GM23338 (cell line): ENCODE measurements around the gene CCDC122.

Experiments
- EZH2 ChIP-seq: fragments of 200-600 bp; sonication (generic); IDR thresholded peaks from one replicate; pipeline ENCODE4 v1.8.0; 2017; ENCODE audit warnings: antibody characterized with exemption, mild to moderate bottlenecking, low read depth; ENCODE audit not compliant: unreplicated experiment
- EZH2phosphoT487 ChIP-seq: fragments of 200-600 bp; sonication (generic); IDR thresholded peaks from one replicate; pipeline ENCODE4 v1.8.1; 2018; ENCODE audit warnings: antibody characterized with exemption; ENCODE audit not compliant: unreplicated experiment
- JUNB ChIP-seq: IDR thresholded peaks from one replicate; pipeline ENCODE4 v1.6.1; 2016; ENCODE audit warnings: antibody characterized with exemption; ENCODE audit not compliant: unreplicated experiment
- NANOG ChIP-seq: IDR thresholded peaks from 2 replicates; pipeline ENCODE4 v1.6.1; 2016; ENCODE audit warnings: antibody characterized with exemption, borderline replicate concordance
- POLR2AphosphoS5 ChIP-seq: IDR thresholded peaks from 2 replicates; pipeline ENCODE4 v1.6.1; 2016; ENCODE audit warnings: antibody characterized with exemption, low read depth
- ZNF114 ChIP-seq: fragments of 250-450 bp; sonication (Bioruptor Pico); IDR thresholded peaks from 2 replicates; pipeline ENCODE4 v1.5.0; 2020; ENCODE audit warnings: mild to moderate bottlenecking, moderate library complexity
- TF ChIP-seq, protein P1 (sequence below), 2 experiments: fragments of 200-600 bp in 1 of 2; sonication (generic) in 1 of 2; conservative IDR thresholded peaks; 2 replicates each; pipeline versions ENCODE4 v1.5.1 to v1.6.1; 2016 to 2017; ENCODE audit warnings: antibody characterized with exemption in 2 of 2, low read depth in 2 of 2, mild to moderate bottlenecking in 2 of 2, moderate library complexity in 1 of 2
- TF ChIP-seq, protein P2 (sequence below): IDR thresholded peaks from one replicate; pipeline ENCODE4 v1.6.1; 2018; ENCODE audit warnings: antibody characterized with exemption; ENCODE audit not compliant: unreplicated experiment

DNA sequence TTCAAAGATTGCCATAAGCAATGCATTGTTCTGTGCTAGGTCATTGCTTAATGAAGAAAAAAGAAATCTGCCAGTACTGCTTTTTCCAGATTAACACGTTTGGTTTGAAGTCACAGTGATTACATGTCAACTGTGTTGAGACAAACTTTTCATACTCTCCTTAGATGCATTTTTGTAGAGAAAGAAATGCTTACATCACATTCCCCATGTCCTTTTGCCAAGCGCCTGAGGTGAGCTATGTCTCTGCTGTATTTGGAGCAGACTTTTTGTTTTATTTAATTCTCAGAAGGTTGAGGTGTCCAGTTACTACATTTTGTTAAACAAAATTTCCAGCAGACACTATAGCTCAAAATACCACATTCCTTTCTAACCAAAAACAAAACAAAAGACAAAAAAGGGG lies 16.4 kb upstream of the CCDC122 start:
- no peak for TF ChIP-seq POLR2AphosphoS5
- no peak for TF ChIP-seq ZNF114 (CRISPR knock-in tag)
- no peak for TF ChIP-seq EZH2
- TF ChIP-seq, protein P1, sequence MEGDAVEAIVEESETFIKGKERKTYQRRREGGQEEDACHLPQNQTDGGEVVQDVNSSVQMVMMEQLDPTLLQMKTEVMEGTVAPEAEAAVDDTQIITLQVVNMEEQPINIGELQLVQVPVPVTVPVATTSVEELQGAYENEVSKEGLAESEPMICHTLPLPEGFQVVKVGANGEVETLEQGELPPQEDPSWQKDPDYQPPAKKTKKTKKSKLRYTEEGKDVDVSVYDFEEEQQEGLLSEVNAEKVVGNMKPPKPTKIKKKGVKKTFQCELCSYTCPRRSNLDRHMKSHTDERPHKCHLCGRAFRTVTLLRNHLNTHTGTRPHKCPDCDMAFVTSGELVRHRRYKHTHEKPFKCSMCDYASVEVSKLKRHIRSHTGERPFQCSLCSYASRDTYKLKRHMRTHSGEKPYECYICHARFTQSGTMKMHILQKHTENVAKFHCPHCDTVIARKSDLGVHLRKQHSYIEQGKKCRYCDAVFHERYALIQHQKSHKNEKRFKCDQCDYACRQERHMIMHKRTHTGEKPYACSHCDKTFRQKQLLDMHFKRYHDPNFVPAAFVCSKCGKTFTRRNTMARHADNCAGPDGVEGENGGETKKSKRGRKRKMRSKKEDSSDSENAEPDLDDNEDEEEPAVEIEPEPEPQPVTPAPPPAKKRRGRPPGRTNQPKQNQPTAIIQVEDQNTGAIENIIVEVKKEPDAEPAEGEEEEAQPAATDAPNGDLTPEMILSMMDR (conservative IDR thresholded peaks at IDR 0.05; ENCODE audit: low read depth in 2 of 2) = no peak
- TF ChIP-seq EZH2phosphoT487 = no peak
- TF ChIP-seq NANOG = no peak
- TF ChIP-seq, protein P2, sequence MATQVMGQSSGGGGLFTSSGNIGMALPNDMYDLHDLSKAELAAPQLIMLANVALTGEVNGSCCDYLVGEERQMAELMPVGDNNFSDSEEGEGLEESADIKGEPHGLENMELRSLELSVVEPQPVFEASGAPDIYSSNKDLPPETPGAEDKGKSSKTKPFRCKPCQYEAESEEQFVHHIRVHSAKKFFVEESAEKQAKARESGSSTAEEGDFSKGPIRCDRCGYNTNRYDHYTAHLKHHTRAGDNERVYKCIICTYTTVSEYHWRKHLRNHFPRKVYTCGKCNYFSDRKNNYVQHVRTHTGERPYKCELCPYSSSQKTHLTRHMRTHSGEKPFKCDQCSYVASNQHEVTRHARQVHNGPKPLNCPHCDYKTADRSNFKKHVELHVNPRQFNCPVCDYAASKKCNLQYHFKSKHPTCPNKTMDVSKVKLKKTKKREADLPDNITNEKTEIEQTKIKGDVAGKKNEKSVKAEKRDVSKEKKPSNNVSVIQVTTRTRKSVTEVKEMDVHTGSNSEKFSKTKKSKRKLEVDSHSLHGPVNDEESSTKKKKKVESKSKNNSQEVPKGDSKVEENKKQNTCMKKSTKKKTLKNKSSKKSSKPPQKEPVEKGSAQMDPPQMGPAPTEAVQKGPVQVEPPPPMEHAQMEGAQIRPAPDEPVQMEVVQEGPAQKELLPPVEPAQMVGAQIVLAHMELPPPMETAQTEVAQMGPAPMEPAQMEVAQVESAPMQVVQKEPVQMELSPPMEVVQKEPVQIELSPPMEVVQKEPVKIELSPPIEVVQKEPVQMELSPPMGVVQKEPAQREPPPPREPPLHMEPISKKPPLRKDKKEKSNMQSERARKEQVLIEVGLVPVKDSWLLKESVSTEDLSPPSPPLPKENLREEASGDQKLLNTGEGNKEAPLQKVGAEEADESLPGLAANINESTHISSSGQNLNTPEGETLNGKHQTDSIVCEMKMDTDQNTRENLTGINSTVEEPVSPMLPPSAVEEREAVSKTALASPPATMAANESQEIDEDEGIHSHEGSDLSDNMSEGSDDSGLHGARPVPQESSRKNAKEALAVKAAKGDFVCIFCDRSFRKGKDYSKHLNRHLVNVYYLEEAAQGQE = no peak
- no peak for TF ChIP-seq JUNB
